ENCODE data around the gene ARL10. TPM values are rescaled to one million over a fixed set of nuclear protein-coding genes. Genes with fewer than 3 reads are reported as not detected.
A peak's percentile ranks its signal among the peaks of the same experiment; 100 is the strongest.

ARL10 gene
- total RNA-seq: 50.5 TPM

GRCh38 chr5:176365351-176366231 lies at the start of gene ARL10:
ARL10 (plus strand) TSS chr5:176365487; CDS start chr5:176365564, 77 bp downstream.
- DNase-seq: peak; percentile 57

- no peak for DNase-seq
Measured at GRCh38 chr5:176317534-176318374, 47.5 kb upstream of the ARL10 start.

- DNase-seq: no peak
Measured at GRCh38 chr5:176319827-176320554, 45.3 kb upstream of the ARL10 start.

GRCh38 chr5:176320577-176320976 lies 44.7 kb upstream of the ARL10 start:
- DNase-seq: no peak

GRCh38 chr5:176334031-176334770 lies 31.1 kb upstream of the ARL10 start:
- DNase-seq: no peak

GRCh38 chr5:176337913-176338312 lies 27.4 kb upstream of the ARL10 start:
- no peak for DNase-seq

- DNase-seq: no peak
Measured at GRCh38 chr5:176339304-176339703, 26.0 kb upstream of the ARL10 start.

- DNase-seq: no peak
Measured at GRCh38 chr5:176341325-176342157, 23.7 kb upstream of the ARL10 start.

GRCh38 chr5:176342158-176342483 lies 23.2 kb upstream of the ARL10 start:
- DNase-seq: no peak

- no peak for DNase-seq
Measured at GRCh38 chr5:176342766-176343458, 22.4 kb upstream of the ARL10 start.

GRCh38 chr5:176350416-176350815 lies 14.9 kb upstream of the ARL10 start:
- DNase-seq: no peak

GRCh38 chr5:176352116-176352878 lies 13.0 kb upstream of the ARL10 start:
- DNase-seq: no peak

GRCh38 chr5:176353533-176353932 lies 11.8 kb upstream of the ARL10 start:
- no peak for DNase-seq

GRCh38 chr5:176355400-176356178 lies 9.7 kb upstream of the ARL10 start:
- DNase-seq: no peak

GRCh38 chr5:176356179-176356566 lies 9.1 kb upstream of the ARL10 start:
- DNase-seq: no peak

- DNase-seq: no peak
Measured at GRCh38 chr5:176359658-176360057, 5.6 kb upstream of the ARL10 start.

GRCh38 chr5:176360894-176361436 lies 4.3 kb upstream of the ARL10 start:
- no peak for DNase-seq

GRCh38 chr5:176361437-176362232 lies 3.7 kb upstream of the ARL10 start, which contains the start of gene KIAA1191:
KIAA1191 (minus strand) TSS chr5:176361764; CDS start chr5:176359508, 2,256 bp downstream.
- DNase-seq: peak; percentile 91
